ENCODE measurements around the gene KLHL41. TPM values are rescaled to one million over a fixed set of nuclear protein-coding genes. Genes with fewer than 3 reads are reported as not detected.

The KLHL41 gene
- total and polyA plus RNA-seq, 12 donors = 0.18 to 3.1 (median 0.55) TPM

DNA sequence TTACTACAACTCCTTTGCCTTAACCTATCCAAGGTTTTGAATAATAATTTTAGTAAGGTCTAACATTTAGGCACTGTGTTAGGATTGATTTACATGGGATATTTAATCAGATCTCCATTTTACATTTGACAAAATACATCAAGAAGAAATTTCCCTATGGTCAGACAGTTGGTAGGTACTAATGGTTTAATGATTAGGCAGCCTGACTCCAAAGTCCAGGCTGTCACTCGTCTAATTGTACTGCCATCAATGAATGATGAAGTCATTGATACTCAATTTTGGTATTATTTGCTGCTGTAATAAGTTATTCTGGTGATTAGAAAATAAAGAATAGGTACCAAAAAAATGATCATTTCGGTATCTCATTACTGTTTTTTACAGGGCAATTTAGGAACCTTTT lies 16.1 kb upstream of the KLHL41 start:
- Histone ChIP-seq H3K27ac (no peak overlapping the region), H3K36me3 (replicated peaks in 1 of 2) (no peaks in the 10 kb centered on the region), H3K9me3 (replicated peaks in 1 of 3) (no peaks in the 10 kb centered on the region), H3K27me3 (no peaks in the 10 kb centered on the region), H3K4me3 (no peak overlapping the region), H3K4me1 (replicated peaks in 1 of 2) (no peaks in the 10 kb centered on the region)
- no peak for DNase-seq
- WGBS, 4 donors = 84 to 97% (median 94%) methylated on average over 2 of the region's 2 CpGs
- TF ChIP-seq POLR2A (IDR thresholded peaks at IDR 0.05) = no peak
- TF ChIP-seq, protein P1, sequence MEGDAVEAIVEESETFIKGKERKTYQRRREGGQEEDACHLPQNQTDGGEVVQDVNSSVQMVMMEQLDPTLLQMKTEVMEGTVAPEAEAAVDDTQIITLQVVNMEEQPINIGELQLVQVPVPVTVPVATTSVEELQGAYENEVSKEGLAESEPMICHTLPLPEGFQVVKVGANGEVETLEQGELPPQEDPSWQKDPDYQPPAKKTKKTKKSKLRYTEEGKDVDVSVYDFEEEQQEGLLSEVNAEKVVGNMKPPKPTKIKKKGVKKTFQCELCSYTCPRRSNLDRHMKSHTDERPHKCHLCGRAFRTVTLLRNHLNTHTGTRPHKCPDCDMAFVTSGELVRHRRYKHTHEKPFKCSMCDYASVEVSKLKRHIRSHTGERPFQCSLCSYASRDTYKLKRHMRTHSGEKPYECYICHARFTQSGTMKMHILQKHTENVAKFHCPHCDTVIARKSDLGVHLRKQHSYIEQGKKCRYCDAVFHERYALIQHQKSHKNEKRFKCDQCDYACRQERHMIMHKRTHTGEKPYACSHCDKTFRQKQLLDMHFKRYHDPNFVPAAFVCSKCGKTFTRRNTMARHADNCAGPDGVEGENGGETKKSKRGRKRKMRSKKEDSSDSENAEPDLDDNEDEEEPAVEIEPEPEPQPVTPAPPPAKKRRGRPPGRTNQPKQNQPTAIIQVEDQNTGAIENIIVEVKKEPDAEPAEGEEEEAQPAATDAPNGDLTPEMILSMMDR (IDR thresholded peaks at IDR 0.05) = no peak
- intact Hi-C loops (cut with DNase I) = no loop called here

DNA sequence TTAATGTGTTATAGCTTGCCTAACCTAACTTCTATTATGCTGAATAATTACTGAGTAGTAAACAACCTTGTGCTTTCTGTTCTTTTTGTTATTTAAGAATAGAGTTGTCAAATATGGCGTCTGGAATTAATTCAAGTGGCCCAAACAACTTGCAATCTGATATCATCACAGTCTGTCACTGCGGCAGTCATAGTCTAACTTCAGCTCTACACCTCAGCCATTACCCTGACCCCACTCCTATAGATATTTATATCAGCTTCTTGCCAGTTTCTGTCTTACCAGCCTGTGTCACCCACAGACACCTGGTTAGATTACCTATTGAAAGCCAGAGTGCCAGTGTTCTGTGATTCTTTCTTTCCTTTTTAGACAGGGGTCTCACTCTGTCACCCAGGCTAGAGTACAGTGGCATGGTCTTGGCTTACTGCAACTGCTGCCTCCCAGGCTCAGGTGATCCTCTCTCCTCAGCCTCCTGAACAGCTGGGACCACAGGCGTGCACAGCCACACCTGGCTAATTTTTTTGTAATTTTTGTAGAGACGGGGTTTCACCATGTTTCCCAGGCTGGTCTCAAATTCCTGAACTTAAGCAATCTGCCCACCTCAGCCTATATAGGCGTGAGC lies 14.1 kb upstream of the KLHL41 start:
- TF ChIP-seq POLR2A (IDR thresholded peaks at IDR 0.05) = no peak
- TF ChIP-seq, protein P1 (IDR thresholded peaks at IDR 0.05) = no peak
- H3K4me3 ChIP-seq = no peak overlapping the region
- H3K27me3 ChIP-seq = no peaks in the 10 kb centered on the region
- WGBS, 4 donors = 96 to 98% (median 97%) methylated on average over 4 to 5 of the region's 5 CpGs
- no peak overlapping the region for H3K27ac ChIP-seq
- no peak for DNase-seq
- no peaks in the 10 kb centered on the region for H3K9me3 ChIP-seq (replicated peaks in 1 of 3)
- intact Hi-C loops (cut with DNase I) = no loop called here
- H3K4me1 ChIP-seq (replicated peaks in 1 of 2) = no peaks in the 10 kb centered on the region
- peaks cover 0 to 9% of the 10 kb centered on the region in 2 donors for H3K36me3 ChIP-seq (replicated peaks in 1 of 2)

DNA sequence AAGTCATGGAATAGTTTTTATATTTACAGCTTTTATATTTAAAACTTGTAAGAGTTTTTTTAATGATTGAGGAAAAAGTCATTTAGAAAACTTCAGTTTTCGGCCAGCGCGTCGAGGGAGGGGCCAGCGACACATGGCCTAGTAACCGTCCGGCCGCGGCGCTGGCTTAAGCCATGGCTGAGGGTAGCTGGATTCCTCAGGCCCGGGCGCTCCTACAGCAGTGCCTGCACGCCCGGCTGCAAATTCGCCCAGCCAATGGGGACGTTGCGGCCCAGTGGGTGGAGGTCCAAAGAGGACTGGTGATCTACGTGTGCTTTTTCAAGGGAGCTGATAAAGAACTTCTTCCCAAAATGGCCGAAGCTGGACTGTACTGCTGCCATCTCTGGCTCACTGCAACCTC lies 4.9 kb upstream of the KLHL41 start:
- Histone ChIP-seq H3K27me3 (no peaks in the 10 kb centered on the region), H3K4me3 (no peak overlapping the region), H3K36me3 (replicated peaks in 1 of 2) (peaks cover 0 to 12% of the 10 kb centered on the region in 2 donors), H3K4me1 (replicated peaks in 1 of 2) (peaks cover 0 to 11% of the 10 kb centered on the region in 2 donors), H3K27ac (no peak overlapping the region), H3K9me3 (replicated peaks in 1 of 3) (no peaks in the 10 kb centered on the region)
- whole genome bisulfite sequencing, 4 donors = 95 to 100% (median 99%) methylated on average over 14 to 19 of the region's 19 CpGs
- intact Hi-C loops (cut with DNase I) = no loop called here
- no peak for TF ChIP-seq POLR2A (IDR thresholded peaks at IDR 0.05)
- TF ChIP-seq, protein P1 (IDR thresholded peaks at IDR 0.05) = no peak
- DNase-seq = no peak

DNA sequence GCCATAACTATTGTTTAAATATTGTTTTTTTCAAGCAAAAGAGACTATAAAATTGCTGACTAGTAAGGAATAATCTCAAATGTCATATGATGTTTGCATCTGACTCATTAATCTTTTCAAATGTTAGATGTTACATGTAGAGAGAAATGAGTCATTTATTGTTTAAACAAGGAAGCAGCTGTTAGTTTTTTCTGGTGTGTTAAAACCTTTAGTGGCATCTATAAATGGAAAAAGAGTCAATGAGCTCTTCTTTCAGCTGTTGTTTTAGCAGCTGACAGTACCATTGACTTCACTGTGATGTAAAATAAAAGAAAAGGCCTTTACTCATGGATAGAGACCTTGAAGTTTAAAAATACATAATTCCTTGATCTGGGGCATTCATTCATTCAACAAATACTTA lies 1.8 kb upstream of the KLHL41 start:
- Histone ChIP-seq H3K4me1 (replicated peaks in 1 of 2) (peaks cover 0 to 11% of the 10 kb centered on the region in 2 donors), H3K27me3 (no peaks in the 10 kb centered on the region), H3K4me3 (no peak overlapping the region), H3K9me3 (replicated peaks in 1 of 3) (no peaks in the 10 kb centered on the region), H3K36me3 (replicated peaks in 1 of 2) (no peaks in the 10 kb centered on the region), H3K27ac (no peak overlapping the region)
- no peak for DNase-seq
- TF ChIP-seq POLR2A (IDR thresholded peaks at IDR 0.05) = no peak
- TF ChIP-seq, protein P1 (IDR thresholded peaks at IDR 0.05) = no peak
- intact Hi-C loops (cut with DNase I) = no loop called here

Measured in adrenal gland (tissue), 12 donors.